SU-DHL-6 (cell line): ENCODE measurements around the gene RNGTT.

Source experiments
- EZH2phosphoT487 ChIP-seq: fragments of 200-600 bp; sonication (generic), shearing (Covaris generic); conservative IDR thresholded peaks from 2 replicates; pipeline ENCODE4 v1.6.1; 2018; ENCODE audit warnings: mild to moderate bottlenecking, antibody characterized with exemption, low read length, moderate library complexity, mixed read lengths
- TF ChIP-seq, protein P1 (sequence below): fragments of 200-600 bp; sonication (generic); IDR thresholded peaks from one replicate; pipeline ENCODE4 v1.5.1; 2017; ENCODE audit warnings: antibody characterized with exemption, mild to moderate bottlenecking, low read length, moderate library complexity; ENCODE audit not compliant: insufficient read depth, poor library complexity, severe bottlenecking

DNA sequence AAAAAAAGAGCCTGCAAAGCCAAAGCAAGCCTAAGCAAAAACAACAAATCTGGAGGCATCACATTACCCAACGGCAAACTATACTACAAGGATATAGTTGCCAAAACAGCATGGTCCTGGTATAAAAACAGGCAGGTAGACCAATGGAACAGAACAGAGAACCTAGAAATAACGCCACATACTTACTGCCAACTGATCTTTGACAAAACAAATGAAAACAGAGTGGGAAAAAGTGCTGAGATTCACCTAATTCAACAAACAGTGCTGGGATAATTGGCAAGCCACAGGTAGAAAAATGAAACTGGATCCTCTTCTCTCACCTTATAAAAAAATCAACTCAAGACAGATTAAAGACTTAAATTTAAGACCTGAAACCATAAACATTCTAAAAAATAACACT, 291.8 kb downstream of the RNGTT start:
- no peak for TF ChIP-seq EZH2phosphoT487
- TF ChIP-seq, protein P1, sequence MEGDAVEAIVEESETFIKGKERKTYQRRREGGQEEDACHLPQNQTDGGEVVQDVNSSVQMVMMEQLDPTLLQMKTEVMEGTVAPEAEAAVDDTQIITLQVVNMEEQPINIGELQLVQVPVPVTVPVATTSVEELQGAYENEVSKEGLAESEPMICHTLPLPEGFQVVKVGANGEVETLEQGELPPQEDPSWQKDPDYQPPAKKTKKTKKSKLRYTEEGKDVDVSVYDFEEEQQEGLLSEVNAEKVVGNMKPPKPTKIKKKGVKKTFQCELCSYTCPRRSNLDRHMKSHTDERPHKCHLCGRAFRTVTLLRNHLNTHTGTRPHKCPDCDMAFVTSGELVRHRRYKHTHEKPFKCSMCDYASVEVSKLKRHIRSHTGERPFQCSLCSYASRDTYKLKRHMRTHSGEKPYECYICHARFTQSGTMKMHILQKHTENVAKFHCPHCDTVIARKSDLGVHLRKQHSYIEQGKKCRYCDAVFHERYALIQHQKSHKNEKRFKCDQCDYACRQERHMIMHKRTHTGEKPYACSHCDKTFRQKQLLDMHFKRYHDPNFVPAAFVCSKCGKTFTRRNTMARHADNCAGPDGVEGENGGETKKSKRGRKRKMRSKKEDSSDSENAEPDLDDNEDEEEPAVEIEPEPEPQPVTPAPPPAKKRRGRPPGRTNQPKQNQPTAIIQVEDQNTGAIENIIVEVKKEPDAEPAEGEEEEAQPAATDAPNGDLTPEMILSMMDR = no peak
